Astrocyte of the cerebellum (primary cell): ENCODE data around the gene IGLL1.
"Not testable (repeated sequence)": the region's sequence is repeated elsewhere in the genome, so short reads cannot be mapped to it uniquely, and the experiment has no call there.

Experiments
- DNase-seq: peaks from one replicate; pipeline ENCODE4 v3.0.0-alpha.2; 2011; ENCODE audit warnings: low read depth
- H3K4me3 ChIP-seq: 2 replicates; pipeline ENCODE4 v1.5.1; 2011; ENCODE audit warnings: mild to moderate bottlenecking, low read depth, low read length, moderate library complexity
- in situ Hi-C: cut with HindIII; loops from 2 replicates; pipeline ENCODE4 v1.10.0; 2017; ENCODE audit warnings: low sequenced_read_pairs
- TF ChIP-seq, protein P1 (sequence below): IDR thresholded peaks from 2 replicates; pipeline ENCODE4 v1.5.1; 2012; ENCODE audit warnings: low read length, low read depth, moderate library complexity, mild to moderate bottlenecking; ENCODE audit errors: missing control alignments

IGLL1 gene

DNA sequence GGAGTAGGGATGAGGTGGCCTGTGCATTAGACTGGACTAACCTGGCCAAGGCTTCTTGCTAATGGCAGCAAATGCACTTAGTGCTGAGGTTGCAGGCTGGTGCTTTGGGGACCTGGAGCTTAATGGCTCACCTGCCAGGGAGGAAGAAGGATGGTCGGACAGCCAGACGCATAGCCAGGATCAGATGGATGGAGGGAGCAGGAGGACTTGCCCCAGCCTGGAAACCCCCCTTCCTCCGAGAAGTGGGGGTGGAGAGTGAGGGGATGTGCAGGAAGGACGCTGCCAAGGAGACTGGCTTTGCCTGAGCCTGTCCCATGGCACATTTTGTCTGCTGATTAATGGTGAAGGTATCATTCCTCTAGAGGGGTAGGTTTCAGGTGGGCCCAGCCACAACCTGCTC lies 17.9 kb downstream of the IGLL1 start:
- no peak overlapping the region for H3K4me3 ChIP-seq
- TF ChIP-seq, protein P1, sequence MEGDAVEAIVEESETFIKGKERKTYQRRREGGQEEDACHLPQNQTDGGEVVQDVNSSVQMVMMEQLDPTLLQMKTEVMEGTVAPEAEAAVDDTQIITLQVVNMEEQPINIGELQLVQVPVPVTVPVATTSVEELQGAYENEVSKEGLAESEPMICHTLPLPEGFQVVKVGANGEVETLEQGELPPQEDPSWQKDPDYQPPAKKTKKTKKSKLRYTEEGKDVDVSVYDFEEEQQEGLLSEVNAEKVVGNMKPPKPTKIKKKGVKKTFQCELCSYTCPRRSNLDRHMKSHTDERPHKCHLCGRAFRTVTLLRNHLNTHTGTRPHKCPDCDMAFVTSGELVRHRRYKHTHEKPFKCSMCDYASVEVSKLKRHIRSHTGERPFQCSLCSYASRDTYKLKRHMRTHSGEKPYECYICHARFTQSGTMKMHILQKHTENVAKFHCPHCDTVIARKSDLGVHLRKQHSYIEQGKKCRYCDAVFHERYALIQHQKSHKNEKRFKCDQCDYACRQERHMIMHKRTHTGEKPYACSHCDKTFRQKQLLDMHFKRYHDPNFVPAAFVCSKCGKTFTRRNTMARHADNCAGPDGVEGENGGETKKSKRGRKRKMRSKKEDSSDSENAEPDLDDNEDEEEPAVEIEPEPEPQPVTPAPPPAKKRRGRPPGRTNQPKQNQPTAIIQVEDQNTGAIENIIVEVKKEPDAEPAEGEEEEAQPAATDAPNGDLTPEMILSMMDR = no peak
- in situ Hi-C loops = no loop called here
- no peak for DNase-seq

- DNase-seq, H3K4me3 ChIP-seq, in situ Hi-C loops: not testable (repeated sequence)
Measured at GRCh38 chr22:23561025-23561510, 19.0 kb downstream of the IGLL1 start.

GRCh38 chr22:23560215-23560614 lies 19.9 kb downstream of the IGLL1 start:
- in situ Hi-C loops, DNase-seq, H3K4me3 ChIP-seq: not testable (repeated sequence)

- DNase-seq = no peak
- TF ChIP-seq, protein P1 = no peak
- in situ Hi-C loops = no loop called here
- no peak overlapping the region for H3K4me3 ChIP-seq
Measured at GRCh38 chr22:23557467-23557866, 22.6 kb downstream of the IGLL1 start.

DNA sequence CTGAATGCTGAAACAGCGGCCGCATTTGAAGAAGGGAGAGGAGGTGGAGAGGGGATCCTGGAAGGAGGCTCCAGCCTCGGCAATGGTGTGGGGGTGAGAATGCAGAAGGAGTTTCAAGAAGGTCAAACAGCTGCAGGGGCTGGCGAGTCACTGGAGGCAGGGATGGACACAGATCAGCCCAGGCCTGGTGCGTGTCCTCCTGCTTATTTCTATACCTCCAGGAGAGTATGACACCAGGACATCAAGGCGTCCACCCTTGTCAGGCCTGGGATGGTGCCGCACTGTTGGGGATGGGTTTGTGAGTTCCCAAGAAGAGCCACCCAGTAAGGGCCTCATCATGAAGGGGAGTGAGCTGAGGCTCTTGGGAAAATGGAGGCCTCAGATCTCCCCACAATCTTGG lies 23.1 kb downstream of the IGLL1 start:
- no peak for DNase-seq
- no peak overlapping the region for H3K4me3 ChIP-seq
- TF ChIP-seq, protein P1 = no peak
- in situ Hi-C loops = no loop called here

GRCh38 chr22:23556026-23556620 lies 24.0 kb downstream of the IGLL1 start:
- no peak overlapping the region for H3K4me3 ChIP-seq
- no peak for DNase-seq
- in situ Hi-C loops = no loop called here
- TF ChIP-seq, protein P1 = no peak

GRCh38 chr22:23555118-23555517 lies 25.0 kb downstream of the IGLL1 start:
- no peak overlapping the region for H3K4me3 ChIP-seq
- in situ Hi-C loops = no loop called here
- TF ChIP-seq, protein P1 = no peak
- no peak for DNase-seq
